Neuronal stem cell (in vitro differentiated cells): ENCODE results near the gene GPSM1.

Experiments
- DNase-seq: peaks from one replicate; pipeline ENCODE4 v3.0.0-alpha.2; 2013; ENCODE audit warnings: low spot score
- H2AFZ ChIP-seq: one replicate; pipeline ENCODE4 v1.6.1; 2013; ENCODE audit warnings: mild to moderate bottlenecking, low read length, inconsistent platforms
- H2AK5ac ChIP-seq: 2 replicates; pipeline ENCODE4 v1.6.1; 2013; ENCODE audit warnings: low read depth, mild to moderate bottlenecking, inconsistent platforms, low read length, moderate library complexity, mixed read lengths
- H2BK120ac ChIP-seq: 2 replicates; pipeline ENCODE4 v1.6.1; 2013; ENCODE audit warnings: low read depth, mild to moderate bottlenecking, inconsistent platforms, low read length, moderate library complexity, mixed read lengths
- H2BK12ac ChIP-seq: one replicate; pipeline ENCODE4 v1.6.1; 2013; ENCODE audit warnings: low read length, inconsistent platforms
- H2BK15ac ChIP-seq: 2 replicates; pipeline ENCODE4 v1.6.1; 2013; ENCODE audit warnings: mild to moderate bottlenecking, low read length, inconsistent platforms, mixed read lengths
- H2BK5ac ChIP-seq: one replicate; pipeline ENCODE4 v1.6.1; 2013; ENCODE audit warnings: inconsistent platforms, mild to moderate bottlenecking, low read length, moderate library complexity
- H3K14ac ChIP-seq: one replicate; pipeline ENCODE4 v1.6.1; 2013; ENCODE audit warnings: low read length, inconsistent platforms
- H3K18ac ChIP-seq: 2 replicates; pipeline ENCODE4 v1.6.1; 2013; ENCODE audit warnings: low read length, inconsistent platforms
- H3K23ac ChIP-seq: 2 replicates; pipeline ENCODE4 v1.6.1; 2013; ENCODE audit warnings: low read depth, mild to moderate bottlenecking, mixed read lengths, low read length, inconsistent platforms; ENCODE audit not compliant: poor library complexity
- H3K27ac ChIP-seq: replicated peaks from 3 replicates; pipeline ENCODE4 v1.5.1; 2013; ENCODE audit warnings: low read length, inconsistent platforms
- H3K27me3 ChIP-seq, 3 experiments: 2 replicates each; pipeline ENCODE4 v1.6.1; 2013; ENCODE audit warnings: low read length in 3 of 3, mild to moderate bottlenecking in 2 of 3, inconsistent platforms in 1 of 3, low read depth in 1 of 3, mixed read lengths in 1 of 3, moderate library complexity in 1 of 3; ENCODE audit not compliant: control insufficient read depth in 3 of 3, insufficient read depth in 3 of 3
- H3K36me3 ChIP-seq, 2 donors: replicated peaks in 1 of 2; 2 replicates each; pipeline ENCODE4 v1.6.1; 2013; ENCODE audit warnings: low read length in 2 of 2; ENCODE audit not compliant: control insufficient read depth in 2 of 2, insufficient read depth in 2 of 2
- H3K4ac ChIP-seq: 2 replicates; pipeline ENCODE4 v1.6.1; 2013; ENCODE audit warnings: inconsistent platforms, mild to moderate bottlenecking, low read length, moderate library complexity
- H3K4me1 ChIP-seq, 2 donors: 1 replicate in 1 of 2; 2 replicates in 1 of 2; pipeline ENCODE4 v1.6.1; 2013; ENCODE audit warnings: low read length in 2 of 2, low read depth in 1 of 2; ENCODE audit not compliant: control insufficient read depth in 2 of 2, insufficient read depth in 1 of 2
- H3K4me2 ChIP-seq: one replicate; pipeline ENCODE4 v1.6.1; 2013; ENCODE audit warnings: mild to moderate bottlenecking, low read length, inconsistent platforms; ENCODE audit not compliant: insufficient read depth, poor library complexity, severe bottlenecking
- H3K4me3 ChIP-seq, 2 donors: 2 replicates each; pipeline ENCODE4 v1.5.1; 2013; ENCODE audit warnings: low read length in 2 of 2, mild to moderate bottlenecking in 2 of 2, inconsistent platforms in 1 of 2, moderate library complexity in 1 of 2
- H3K79me1 ChIP-seq: one replicate; pipeline ENCODE4 v1.6.1; 2013; ENCODE audit warnings: low read depth, mild to moderate bottlenecking, inconsistent platforms, low read length, moderate library complexity
- H3K9ac ChIP-seq: one replicate; pipeline ENCODE4 v1.6.1; 2013; ENCODE audit warnings: mild to moderate bottlenecking, low read depth, low read length, inconsistent platforms; ENCODE audit not compliant: poor library complexity
- H3K9me3 ChIP-seq, 2 donors: replicated peaks in 1 of 2; 2 replicates each; pipeline versions ENCODE3 to v1.6.1; 2013; ENCODE audit warnings: low read length in 2 of 2, mild to moderate bottlenecking in 2 of 2, inconsistent platforms in 1 of 2, low read depth in 1 of 2, mixed read lengths in 1 of 2, moderate library complexity in 1 of 2; ENCODE audit not compliant: control insufficient read depth in 2 of 2, insufficient read depth in 1 of 2
- H4K8ac ChIP-seq: one replicate; pipeline ENCODE4 v1.6.1; 2013; ENCODE audit warnings: low read depth, mild to moderate bottlenecking, inconsistent platforms, low read length, moderate library complexity
- H4K91ac ChIP-seq: one replicate; pipeline ENCODE4 v1.6.1; 2013; ENCODE audit warnings: low read length, low read depth, mild to moderate bottlenecking, inconsistent platforms; ENCODE audit not compliant: poor library complexity
- WGBS, 2 donors: extraction: QIAGEN DNeasy Blood & Tissue Kit; methylation state at CpG; one replicate each; pipeline ENCODE4 v1.1.7; 2013; ENCODE audit warnings: missing lambda C conversion rate in 2 of 2, mixed read lengths in 1 of 2; ENCODE audit not compliant: insufficient read length in 2 of 2, insufficient replicate concordance in 1 of 2; ENCODE audit errors: extremely low coverage in 2 of 2; 5-methylcytosine and 5-hydroxymethylcytosine counted together

GPSM1 gene

DNA sequence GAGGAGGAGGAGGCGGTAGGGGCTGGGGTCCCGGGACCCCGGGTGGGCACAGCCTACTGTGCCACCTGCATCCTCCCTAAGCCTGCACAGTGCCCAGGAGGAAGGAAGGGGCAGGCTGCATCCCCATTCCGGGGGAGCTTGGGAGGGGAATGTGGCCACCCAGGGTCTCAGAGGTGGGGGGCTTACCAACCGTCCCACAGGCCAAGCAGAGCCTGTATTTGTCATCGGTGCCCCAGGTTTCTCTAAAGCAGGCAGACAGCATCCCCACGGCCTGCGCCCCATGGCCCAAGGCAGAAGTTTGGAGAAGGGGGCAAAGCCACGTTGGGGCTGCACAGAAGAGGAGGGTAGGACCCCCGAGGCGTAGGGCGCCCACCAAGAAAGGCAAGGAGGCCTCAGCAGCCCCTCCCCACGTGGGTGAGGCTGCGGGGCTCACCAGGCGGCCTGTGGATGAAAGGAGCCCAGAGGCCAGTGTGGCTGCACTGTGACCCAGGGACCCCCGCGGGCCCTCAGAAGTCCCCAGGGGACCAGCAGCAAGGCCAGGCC is 507 bp upstream of the GPSM1 start:
- peak overlapping the region; percentile 51 for H3K4me2 ChIP-seq
- H2BK5ac ChIP-seq, result peak overlapping the region; percentile 25
- no peaks in the 10 kb centered on the region for H3K27me3 ChIP-seq
- H3K9me3 ChIP-seq, result no peaks in the 10 kb centered on the region
- H3K18ac ChIP-seq, result peak overlapping the region; percentile 96
- H2BK15ac ChIP-seq, result peak overlapping the region; percentile 47
- no peak for DNase-seq
- no peak overlapping the region for H3K23ac ChIP-seq
- peak overlapping the region; percentile 29 for H2BK120ac ChIP-seq
- WGBS, 2 donors, result no CpG with 5 or more reads among the region's 17 CpGs
- H2AFZ ChIP-seq, result peak overlapping the region; percentile 84
- no peak overlapping the region for H4K91ac ChIP-seq
- peak overlapping the region; percentile 66 for H3K27ac ChIP-seq
- H2BK12ac ChIP-seq, result peak overlapping the region; percentile 87
- peaks cover 0 to 4% of the 10 kb centered on the region in 2 donors for H3K36me3 ChIP-seq
- H3K14ac ChIP-seq, result no peak overlapping the region
- H4K8ac ChIP-seq, result no peak overlapping the region
- H3K4me1 ChIP-seq, result peaks cover 27 to 37% of the 10 kb centered on the region in 2 donors
- peak overlapping the region; percentile 82 for H2AK5ac ChIP-seq
- H3K4me3 ChIP-seq, result peak overlapping the region; percentile 70 to 92
- H3K9ac ChIP-seq, result peak overlapping the region; percentile 83
- peak overlapping the region; percentile 69 for H3K4ac ChIP-seq
- H3K79me1 ChIP-seq, result peaks cover 30% of the 10 kb centered on the region

DNA sequence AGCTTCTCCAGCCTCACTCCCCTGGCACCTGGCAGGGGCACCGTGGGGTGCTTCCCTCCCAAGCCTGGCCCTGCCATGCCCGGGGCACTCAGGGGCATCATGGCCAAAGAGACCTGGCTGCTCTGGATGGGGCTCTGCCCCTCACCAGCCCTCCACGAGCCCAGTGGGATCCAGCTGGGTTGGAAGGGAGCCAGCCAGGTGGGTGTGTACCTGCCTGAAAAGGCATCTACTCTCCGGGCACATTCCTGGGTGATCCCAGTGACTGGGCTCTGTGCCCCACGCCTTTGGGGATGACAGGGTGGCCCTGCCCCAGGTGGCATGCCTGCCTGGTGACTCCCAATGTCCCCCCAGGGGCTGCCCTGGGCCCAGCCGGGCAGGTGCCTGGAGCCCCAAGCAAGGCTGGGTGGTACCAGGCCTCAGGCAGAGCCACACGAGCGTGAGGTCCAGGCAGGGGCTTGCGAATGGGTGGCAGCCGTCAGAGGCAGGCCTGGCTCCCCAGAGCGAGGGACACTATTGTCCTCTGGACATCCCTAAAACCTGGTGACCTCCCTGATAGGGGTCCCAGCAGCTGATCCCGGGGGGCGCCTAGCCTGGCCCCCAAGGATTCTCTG is 777 bp downstream of the GPSM1 start:
- H2BK12ac ChIP-seq, result peak overlapping the region; percentile 24
- H3K4me3 ChIP-seq, result peak overlapping the region; percentile 88 to 92
- peak overlapping the region; percentile 77 for H3K4ac ChIP-seq
- peaks cover 3 to 11% of the 10 kb centered on the region in 2 donors for H3K36me3 ChIP-seq
- H3K9ac ChIP-seq, result peak overlapping the region; percentile 93
- no peak overlapping the region for H4K91ac ChIP-seq
- H3K4me1 ChIP-seq, result peaks cover 23 to 37% of the 10 kb centered on the region in 2 donors
- DNase-seq, result no peak
- H2AK5ac ChIP-seq, result peak overlapping the region; percentile 99
- peak overlapping the region; percentile 83 for H2BK15ac ChIP-seq
- peak overlapping the region; percentile 69 for H2BK5ac ChIP-seq
- peaks cover 36% of the 10 kb centered on the region for H3K79me1 ChIP-seq
- peak overlapping the region; percentile 97 for H3K23ac ChIP-seq
- no peaks in the 10 kb centered on the region for H3K27me3 ChIP-seq
- H3K14ac ChIP-seq, result no peak overlapping the region
- H3K9me3 ChIP-seq, result no peaks in the 10 kb centered on the region
- H4K8ac ChIP-seq, result no peak overlapping the region
- no CpG with 5 or more reads among the region's 13 CpGs for WGBS, 2 donors
- no peak overlapping the region for H2BK120ac ChIP-seq
- peak overlapping the region; percentile 46 for H3K27ac ChIP-seq
- H3K18ac ChIP-seq, result peak overlapping the region; percentile 98
- H2AFZ ChIP-seq, result no peak overlapping the region
- H3K4me2 ChIP-seq, result peak overlapping the region; percentile 88

DNA sequence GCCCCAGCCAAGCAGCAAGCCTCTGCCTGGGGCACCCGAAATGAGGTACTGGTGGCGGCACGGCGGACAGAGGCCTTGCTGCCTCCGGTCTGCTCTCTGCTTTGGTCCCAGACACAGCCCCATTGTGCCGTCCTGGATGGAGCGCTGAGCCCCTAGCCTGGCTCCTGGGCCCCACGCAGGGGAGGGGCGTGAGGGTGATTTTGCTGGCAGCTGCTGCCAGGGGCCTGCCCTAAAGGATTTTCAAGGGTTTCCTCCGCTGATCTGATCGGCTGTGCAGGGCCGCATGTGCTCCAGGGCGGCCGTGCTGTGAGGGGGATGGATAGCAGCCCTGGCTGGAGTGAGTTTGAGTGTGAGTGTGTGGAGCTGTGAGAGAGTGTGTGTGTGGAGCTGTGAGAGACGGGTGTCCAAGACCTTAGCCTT is 1.3 kb downstream of the GPSM1 start:
- Histone ChIP-seq H3K23ac (peak overlapping the region; percentile 55), H4K91ac (peak overlapping the region; percentile 75), H3K9ac (peak overlapping the region; percentile 93), H3K4me3 (peak overlapping the region; percentile 88 to 92), H3K4me2 (peak overlapping the region; percentile 88), H3K27ac (peak overlapping the region; percentile 46), H3K79me1 (peaks cover 38% of the 10 kb centered on the region), H2BK15ac (peak overlapping the region; percentile 93), H2BK120ac (no peak overlapping the region), H4K8ac (no peak overlapping the region), H2AFZ (no peak overlapping the region), H3K36me3 (peaks cover 3 to 11% of the 10 kb centered on the region in 2 donors), H3K9me3 (no peaks in the 10 kb centered on the region), H2AK5ac (peak overlapping the region; percentile 99), H3K4ac (no peak overlapping the region), H2BK12ac (peak overlapping the region; percentile 33), H2BK5ac (no peak overlapping the region), H3K27me3 (no peaks in the 10 kb centered on the region), H3K4me1 (peaks cover 23 to 37% of the 10 kb centered on the region in 2 donors), H3K14ac (peak overlapping the region; percentile 71), H3K18ac (peak overlapping the region; percentile 98)
- DNase-seq, result no peak
- no CpG with 5 or more reads among the region's 15 CpGs for WGBS, 2 donors

DNA sequence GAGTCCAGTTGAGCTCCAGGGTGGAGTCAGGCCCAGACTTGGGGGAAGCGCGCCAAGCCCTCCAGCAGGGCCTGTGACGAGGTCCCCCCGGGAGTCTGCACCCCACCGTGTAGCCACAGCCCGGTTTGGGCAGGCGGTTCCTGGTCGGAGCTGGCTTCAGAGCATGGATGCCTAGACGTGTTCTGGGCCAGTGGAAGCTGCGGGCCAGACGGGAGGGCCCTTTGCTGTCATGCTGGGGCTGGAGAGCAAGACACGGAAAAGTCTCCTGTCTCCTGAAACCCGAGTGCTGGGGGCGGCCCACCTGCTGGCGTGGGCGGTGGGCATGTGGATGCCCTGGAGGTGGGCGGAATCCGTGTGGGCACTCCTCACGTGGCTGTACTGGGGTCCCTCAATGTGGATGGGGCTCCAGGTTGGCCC is 1.9 kb downstream of the GPSM1 start:
- no peak overlapping the region for H2BK5ac ChIP-seq
- no peak overlapping the region for H4K91ac ChIP-seq
- H3K9ac ChIP-seq, result peak overlapping the region; percentile 93
- peak overlapping the region; percentile 93 for H2BK15ac ChIP-seq
- no peak overlapping the region for H4K8ac ChIP-seq
- H3K4me2 ChIP-seq, result peak overlapping the region; percentile 88
- peaks cover 41% of the 10 kb centered on the region for H3K79me1 ChIP-seq
- no peaks in the 10 kb centered on the region for H3K9me3 ChIP-seq
- WGBS, 2 donors, result no CpG with 5 or more reads among the region's 19 CpGs
- no peak overlapping the region for H2BK120ac ChIP-seq
- peaks cover 3 to 11% of the 10 kb centered on the region in 2 donors for H3K36me3 ChIP-seq
- H3K4me1 ChIP-seq, result peaks cover 23 to 37% of the 10 kb centered on the region in 2 donors
- peak overlapping the region; percentile 88 to 92 for H3K4me3 ChIP-seq
- peak overlapping the region; percentile 71 for H3K14ac ChIP-seq
- H2BK12ac ChIP-seq, result peak overlapping the region; percentile 33
- H2AK5ac ChIP-seq, result peak overlapping the region; percentile 99
- H3K18ac ChIP-seq, result peak overlapping the region; percentile 98
- no peak overlapping the region for H2AFZ ChIP-seq
- peak overlapping the region; percentile 46 for H3K27ac ChIP-seq
- H3K4ac ChIP-seq, result peak overlapping the region; percentile 10
- H3K23ac ChIP-seq, result peak overlapping the region; percentile 55
- H3K27me3 ChIP-seq, result no peaks in the 10 kb centered on the region
- DNase-seq, result no peak
